GM19023 (cell line): ENCODE results near the gene FZD7.

Experiments used
- ATAC-seq: cut with Tn5 transposase; IDR thresholded peaks from one replicate; pipeline ENCODE4 v1.9.1; 2021; ENCODE audit warnings: mild to moderate bottlenecking, moderate library complexity; ENCODE audit not compliant: unreplicated experiment

The FZD7 gene

GRCh38 chr2:202035941-202036372, 2.3 kb downstream of the FZD7 start:
- ATAC-seq = no peak

DNA sequence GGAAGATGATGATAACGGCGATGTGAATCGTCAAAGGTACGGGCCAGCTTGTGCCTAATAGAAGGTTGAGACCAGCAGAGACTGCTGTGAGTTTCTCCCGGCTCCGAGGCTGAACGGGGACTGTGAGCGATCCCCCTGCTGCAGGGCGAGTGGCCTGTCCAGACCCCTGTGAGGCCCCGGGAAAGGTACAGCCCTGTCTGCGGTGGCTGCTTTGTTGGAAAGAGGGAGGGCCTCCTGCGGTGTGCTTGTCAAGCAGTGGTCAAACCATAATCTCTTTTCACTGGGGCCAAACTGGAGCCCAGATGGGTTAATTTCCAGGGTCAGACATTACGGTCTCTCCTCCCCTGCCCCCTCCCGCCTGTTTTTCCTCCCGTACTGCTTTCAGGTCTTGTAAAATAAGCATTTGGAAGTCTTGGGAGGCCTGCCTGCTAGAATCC, 3.0 kb downstream of the FZD7 start:
- no peak for ATAC-seq

GRCh38 chr2:202037086-202037485, 3.4 kb downstream of the FZD7 start:
- no peak for ATAC-seq

- ATAC-seq = no peak
Measured at GRCh38 chr2:202038471-202039277, 5.0 kb downstream of the FZD7 start.

- no peak for ATAC-seq
Measured at GRCh38 chr2:202039278-202040078, 5.8 kb downstream of the FZD7 start.

- no peak for ATAC-seq
Measured at GRCh38 chr2:202040079-202040844, 6.6 kb downstream of the FZD7 start.

- ATAC-seq = no peak
Measured at GRCh38 chr2:202042444-202042843, 8.8 kb downstream of the FZD7 start.

GRCh38 chr2:202043475-202043874, 9.8 kb downstream of the FZD7 start:
- no peak for ATAC-seq

DNA sequence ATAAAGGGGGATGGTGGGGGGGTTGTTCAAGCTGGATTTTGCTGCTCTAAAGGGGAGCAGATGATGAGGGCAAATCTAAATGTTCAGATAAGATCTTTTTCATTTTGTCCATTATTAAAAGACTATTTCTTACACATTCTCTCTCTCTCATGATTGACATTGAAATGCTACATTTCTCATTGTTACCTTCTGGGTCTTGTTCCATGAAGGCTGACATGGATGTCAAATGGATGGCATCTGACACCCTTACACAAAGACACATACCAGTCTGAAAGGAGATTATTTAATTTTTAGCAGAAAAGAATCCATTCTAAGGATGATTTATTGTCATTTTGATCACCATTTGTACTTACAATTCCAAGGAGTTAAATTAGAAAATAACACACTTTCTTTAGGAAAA, 11.1 kb downstream of the FZD7 start:
- ATAC-seq = no peak

GRCh38 chr2:202046572-202046971, 12.9 kb downstream of the FZD7 start:
- ATAC-seq = no peak

- ATAC-seq = no peak
Measured at GRCh38 chr2:202049092-202049728, 15.6 kb downstream of the FZD7 start.

- no peak for ATAC-seq
Measured at GRCh38 chr2:202049840-202050239, 16.2 kb downstream of the FZD7 start.

GRCh38 chr2:202050652-202051051, 17.0 kb downstream of the FZD7 start:
- ATAC-seq = no peak

DNA sequence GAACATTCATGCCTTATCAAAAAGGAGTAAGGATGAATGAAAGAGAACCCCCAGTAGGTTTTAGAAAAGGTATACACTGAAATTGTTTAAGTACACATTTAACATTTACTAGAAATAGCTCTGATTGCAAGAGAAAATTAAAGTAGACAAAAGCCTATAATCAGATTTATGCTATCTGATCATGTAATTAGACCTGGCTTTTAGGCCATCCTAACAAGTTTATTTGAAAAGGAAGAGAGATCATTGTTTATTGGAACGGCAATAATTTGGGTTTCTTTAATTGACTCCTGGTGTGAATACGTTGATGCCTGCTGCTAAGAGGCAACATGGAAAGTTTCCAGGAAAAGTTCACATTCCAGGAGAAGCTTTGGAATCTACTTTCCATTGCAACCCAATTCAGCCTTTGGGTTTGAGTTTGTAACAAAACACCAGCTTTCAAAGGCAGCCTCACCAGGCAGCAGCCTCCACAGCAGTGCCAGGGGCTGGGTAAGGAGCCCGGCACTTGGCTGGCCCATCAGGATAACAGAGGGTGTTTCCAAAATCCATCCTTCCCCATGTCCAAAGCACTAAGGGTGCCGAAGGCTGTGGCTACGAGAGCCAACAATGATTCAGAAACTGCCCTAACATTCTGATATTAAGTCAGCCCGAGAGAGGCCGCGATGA, 18.0 kb downstream of the FZD7 start:
- ATAC-seq = no peak

DNA sequence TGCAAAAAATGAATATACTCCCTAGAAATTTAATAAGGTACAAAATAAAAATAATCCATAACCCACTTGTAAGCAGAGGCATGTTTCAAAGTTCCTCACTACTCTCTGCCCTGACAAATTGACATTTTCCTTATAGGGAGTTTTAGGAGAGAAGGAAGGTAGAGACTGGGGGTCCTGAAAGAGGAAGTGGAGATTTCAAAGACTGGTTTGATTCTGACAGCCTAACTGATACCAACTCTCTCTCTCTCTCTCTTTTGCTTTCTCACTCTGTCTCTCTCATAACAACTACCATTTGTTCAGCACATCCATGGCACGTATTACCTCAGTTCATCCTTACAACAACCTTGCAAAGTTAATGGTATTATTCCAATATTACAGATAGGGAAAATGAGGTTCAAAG, 18.6 kb downstream of the FZD7 start:
- ATAC-seq = no peak

DNA sequence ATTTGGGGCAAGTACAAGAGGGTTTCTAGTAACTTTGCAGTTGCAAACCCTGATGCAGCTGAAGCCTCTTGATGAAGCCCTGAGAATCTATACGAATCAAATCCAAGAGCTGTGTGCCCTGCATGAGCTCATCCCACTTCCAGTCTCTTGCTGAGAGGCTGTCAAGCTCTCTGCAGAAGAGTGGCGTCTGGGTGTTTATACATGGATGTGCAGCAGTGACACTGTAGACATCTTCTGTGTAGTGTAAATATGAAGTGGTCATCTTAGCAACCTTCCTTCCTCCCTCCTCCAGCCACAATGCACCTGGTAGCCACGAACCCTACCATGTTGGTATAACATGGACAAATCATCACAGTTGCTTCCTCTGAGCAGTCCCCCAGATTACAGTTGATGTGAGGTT, 21.0 kb downstream of the FZD7 start:
- ATAC-seq = no peak

DNA sequence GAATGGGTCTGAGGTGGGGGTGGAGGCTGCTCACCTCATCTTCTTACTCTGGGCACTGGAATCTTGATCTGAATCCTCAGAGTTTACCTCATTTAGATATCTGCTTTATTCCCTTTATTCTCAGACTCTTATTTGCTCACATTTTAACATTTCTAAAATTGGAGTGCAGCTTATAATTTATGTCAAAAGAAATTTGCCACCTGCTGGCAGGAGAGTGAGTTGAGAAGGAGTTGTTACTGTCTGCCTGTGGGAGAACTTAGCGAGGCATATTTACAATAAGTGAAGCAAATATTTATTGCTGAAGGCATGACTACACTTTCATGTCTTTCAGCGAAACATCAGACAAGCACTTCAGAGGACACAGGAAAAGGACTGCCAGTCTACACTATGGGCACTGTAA, 23.0 kb downstream of the FZD7 start:
- ATAC-seq = no peak

GRCh38 chr2:202060218-202060617, 26.6 kb downstream of the FZD7 start:
- no peak for ATAC-seq

DNA sequence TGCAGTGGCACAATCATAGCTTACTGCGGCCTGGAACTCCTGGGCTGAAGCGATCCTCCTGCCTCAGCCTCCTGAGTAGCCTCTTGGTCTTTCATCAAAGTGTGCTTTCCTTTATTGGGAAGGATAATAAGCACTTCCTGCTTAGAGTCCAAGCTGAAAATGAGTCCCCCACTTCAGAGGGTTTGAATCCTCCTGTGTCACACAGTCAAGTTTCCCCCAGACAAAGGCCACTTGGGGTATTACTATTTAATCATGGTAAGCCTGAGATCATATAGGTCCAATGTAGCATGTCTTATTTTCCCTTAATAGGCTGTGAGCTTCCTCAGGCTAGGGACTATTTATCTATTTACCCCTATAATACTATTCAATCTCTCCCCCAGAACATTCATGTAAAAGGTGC, 28.0 kb downstream of the FZD7 start:
- no peak for ATAC-seq

- no peak for ATAC-seq
Measured at GRCh38 chr2:202064171-202064880, 30.7 kb downstream of the FZD7 start.
